IPS-NIHi11 (cell line): ENCODE results near the gene FOXC1.

Experiments
- DNase-seq: peaks from one replicate; pipeline ENCODE4 v3.0.0; 2012; ENCODE audit warnings: mixed read lengths, low spot score

FOXC1 gene

GRCh38 chr6:1584996-1585668 is 24.6 kb upstream of the FOXC1 start:
- no peak for DNase-seq

GRCh38 chr6:1585669-1586049 is 24.1 kb upstream of the FOXC1 start:
- no peak for DNase-seq

GRCh38 chr6:1586256-1586655 is 23.5 kb upstream of the FOXC1 start:
- no peak for DNase-seq

- no peak for DNase-seq
Measured at GRCh38 chr6:1586861-1587450, 22.8 kb upstream of the FOXC1 start.

- DNase-seq, result no peak
Measured at GRCh38 chr6:1587546-1587945, 22.2 kb upstream of the FOXC1 start.

GRCh38 chr6:1587977-1588376 is 21.7 kb upstream of the FOXC1 start:
- DNase-seq, result no peak

GRCh38 chr6:1589208-1589607 is 20.5 kb upstream of the FOXC1 start:
- no peak for DNase-seq

- DNase-seq, result no peak
Measured at GRCh38 chr6:1590580-1590979, 19.1 kb upstream of the FOXC1 start.

GRCh38 chr6:1591243-1591642 is 18.5 kb upstream of the FOXC1 start:
- DNase-seq, result no peak

GRCh38 chr6:1591926-1592325 is 17.8 kb upstream of the FOXC1 start:
- no peak for DNase-seq

GRCh38 chr6:1592852-1593251 is 16.9 kb upstream of the FOXC1 start:
- no peak for DNase-seq

GRCh38 chr6:1593286-1593957 is 16.3 kb upstream of the FOXC1 start:
- DNase-seq, result no peak

GRCh38 chr6:1593958-1594314 is 15.8 kb upstream of the FOXC1 start:
- DNase-seq, result no peak

GRCh38 chr6:1594445-1595200 is 15.1 kb upstream of the FOXC1 start:
- no peak for DNase-seq

GRCh38 chr6:1595271-1596087 is 14.2 kb upstream of the FOXC1 start:
- no peak for DNase-seq

- peak; percentile 83 for DNase-seq
Measured at GRCh38 chr6:1596088-1596852, 13.4 kb upstream of the FOXC1 start.

- DNase-seq, result no peak
Measured at GRCh38 chr6:1597121-1597744, 12.5 kb upstream of the FOXC1 start.

GRCh38 chr6:1597924-1598323 is 11.8 kb upstream of the FOXC1 start:
- no peak for DNase-seq

GRCh38 chr6:1598433-1598832 is 11.3 kb upstream of the FOXC1 start:
- DNase-seq, result no peak

- DNase-seq, result no peak
Measured at GRCh38 chr6:1598886-1599285, 10.8 kb upstream of the FOXC1 start.

GRCh38 chr6:1599469-1599868 is 10.2 kb upstream of the FOXC1 start:
- no peak for DNase-seq
